Sigmoid colon (tissue), 4 donors: ENCODE data around the gene MAP1B.

Source experiments
- POLR2A ChIP-seq, 2 donors: fragments of 450-650 bp; IDR thresholded peaks; one replicate each; pipeline ENCODE4 v1.6.1; 2016; ENCODE audit warnings: antibody characterized with exemption in 2 of 2, mild to moderate bottlenecking in 2 of 2, moderate library complexity in 2 of 2
- POLR2AphosphoS5 ChIP-seq, 4 donors: sonication (generic); formaldehyde crosslinking; IDR thresholded peaks; one replicate each; pipeline ENCODE4 v1.6.1; 2017; ENCODE audit warnings: antibody characterized with exemption in 4 of 4
- TF ChIP-seq, protein P1 (sequence below), 4 experiments: fragments of 450-650 bp in 3 of 4; fragments of 200-600 bp in 1 of 4; IDR thresholded peaks; one replicate each; pipeline ENCODE4 v1.5.1; 2016 to 2019; ENCODE audit warnings: antibody characterized with exemption in 4 of 4, mild to moderate bottlenecking in 3 of 4, moderate library complexity in 2 of 4

DNA sequence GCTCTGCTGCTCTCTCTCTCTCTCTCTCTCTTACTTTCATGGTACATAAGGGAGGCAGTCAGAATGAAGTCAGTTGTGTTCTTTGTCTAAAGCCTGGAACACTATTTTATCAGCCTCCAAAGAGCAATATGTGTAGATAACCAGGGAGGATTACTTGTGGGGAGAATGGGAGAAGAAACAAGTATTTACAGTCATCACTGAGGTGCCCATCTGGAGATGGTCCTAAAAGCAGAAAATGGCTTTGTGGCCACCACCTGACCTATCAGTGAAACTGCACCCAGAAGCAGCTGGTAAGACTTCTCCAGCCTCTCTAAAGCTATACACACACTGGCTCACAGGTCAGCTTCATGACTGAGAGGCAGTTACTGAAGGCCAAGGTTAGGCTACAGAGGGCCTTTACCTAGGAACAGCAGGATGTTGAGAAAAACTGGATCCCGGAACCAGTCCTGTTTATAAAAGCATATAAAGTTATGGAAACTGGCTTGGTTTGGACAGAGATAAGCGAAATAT is 137.6 kb downstream of the MAP1B start:
- no peak for TF ChIP-seq POLR2AphosphoS5 (IDR thresholded peaks at IDR 0.05)
- no peak for TF ChIP-seq POLR2A (IDR thresholded peaks at IDR 0.05)
- TF ChIP-seq, protein P1, sequence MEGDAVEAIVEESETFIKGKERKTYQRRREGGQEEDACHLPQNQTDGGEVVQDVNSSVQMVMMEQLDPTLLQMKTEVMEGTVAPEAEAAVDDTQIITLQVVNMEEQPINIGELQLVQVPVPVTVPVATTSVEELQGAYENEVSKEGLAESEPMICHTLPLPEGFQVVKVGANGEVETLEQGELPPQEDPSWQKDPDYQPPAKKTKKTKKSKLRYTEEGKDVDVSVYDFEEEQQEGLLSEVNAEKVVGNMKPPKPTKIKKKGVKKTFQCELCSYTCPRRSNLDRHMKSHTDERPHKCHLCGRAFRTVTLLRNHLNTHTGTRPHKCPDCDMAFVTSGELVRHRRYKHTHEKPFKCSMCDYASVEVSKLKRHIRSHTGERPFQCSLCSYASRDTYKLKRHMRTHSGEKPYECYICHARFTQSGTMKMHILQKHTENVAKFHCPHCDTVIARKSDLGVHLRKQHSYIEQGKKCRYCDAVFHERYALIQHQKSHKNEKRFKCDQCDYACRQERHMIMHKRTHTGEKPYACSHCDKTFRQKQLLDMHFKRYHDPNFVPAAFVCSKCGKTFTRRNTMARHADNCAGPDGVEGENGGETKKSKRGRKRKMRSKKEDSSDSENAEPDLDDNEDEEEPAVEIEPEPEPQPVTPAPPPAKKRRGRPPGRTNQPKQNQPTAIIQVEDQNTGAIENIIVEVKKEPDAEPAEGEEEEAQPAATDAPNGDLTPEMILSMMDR (IDR thresholded peaks at IDR 0.05): peak in 1 of 4 experiments; percentile 19
